ENCODE measurements around the gene FBXL7. TPM values are rescaled to one million over a fixed set of nuclear protein-coding genes. Genes with fewer than 3 reads are reported as not detected.

The FBXL7 gene
- total and polyA plus RNA-seq, 9 of the 15 experiments (the other 6 are each of a cell fraction or from before 2014, with no cell fraction given) = 0.04 to 0.08 TPM; not detected in 7

GRCh38 chr5:15926586-15926985 lies 426.6 kb downstream of the FBXL7 start:
- CTCF ChIA-PET (ENCODE audit: low intra/inter-chr PET ratio) = no interaction called here
- TF ChIP-seq CUX1 (CRISPR knock-in tag; IDR thresholded peaks at IDR 0.05) = no peak
- TF ChIP-seq, protein P1, sequence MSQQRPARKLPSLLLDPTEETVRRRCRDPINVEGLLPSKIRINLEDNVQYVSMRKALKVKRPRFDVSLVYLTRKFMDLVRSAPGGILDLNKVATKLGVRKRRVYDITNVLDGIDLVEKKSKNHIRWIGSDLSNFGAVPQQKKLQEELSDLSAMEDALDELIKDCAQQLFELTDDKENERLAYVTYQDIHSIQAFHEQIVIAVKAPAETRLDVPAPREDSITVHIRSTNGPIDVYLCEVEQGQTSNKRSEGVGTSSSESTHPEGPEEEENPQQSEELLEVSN (IDR thresholded peaks at IDR 0.05; ENCODE audit: borderline replicate concordance in 1 of 2, extremely low read depth in 1 of 2, insufficient read depth in 1 of 2, insufficient read length in 1 of 2, low read depth in 1 of 2, low read length in 1 of 2, poor library complexity in 1 of 2, severe bottlenecking in 1 of 2) = no peak
- no peak for TF ChIP-seq GTF2E2 (tag; IDR thresholded peaks at IDR 0.05)
- no peak for TF ChIP-seq KDM2B (CRISPR knock-in tag; IDR thresholded peaks at IDR 0.05)
- TF ChIP-seq, protein P2, sequence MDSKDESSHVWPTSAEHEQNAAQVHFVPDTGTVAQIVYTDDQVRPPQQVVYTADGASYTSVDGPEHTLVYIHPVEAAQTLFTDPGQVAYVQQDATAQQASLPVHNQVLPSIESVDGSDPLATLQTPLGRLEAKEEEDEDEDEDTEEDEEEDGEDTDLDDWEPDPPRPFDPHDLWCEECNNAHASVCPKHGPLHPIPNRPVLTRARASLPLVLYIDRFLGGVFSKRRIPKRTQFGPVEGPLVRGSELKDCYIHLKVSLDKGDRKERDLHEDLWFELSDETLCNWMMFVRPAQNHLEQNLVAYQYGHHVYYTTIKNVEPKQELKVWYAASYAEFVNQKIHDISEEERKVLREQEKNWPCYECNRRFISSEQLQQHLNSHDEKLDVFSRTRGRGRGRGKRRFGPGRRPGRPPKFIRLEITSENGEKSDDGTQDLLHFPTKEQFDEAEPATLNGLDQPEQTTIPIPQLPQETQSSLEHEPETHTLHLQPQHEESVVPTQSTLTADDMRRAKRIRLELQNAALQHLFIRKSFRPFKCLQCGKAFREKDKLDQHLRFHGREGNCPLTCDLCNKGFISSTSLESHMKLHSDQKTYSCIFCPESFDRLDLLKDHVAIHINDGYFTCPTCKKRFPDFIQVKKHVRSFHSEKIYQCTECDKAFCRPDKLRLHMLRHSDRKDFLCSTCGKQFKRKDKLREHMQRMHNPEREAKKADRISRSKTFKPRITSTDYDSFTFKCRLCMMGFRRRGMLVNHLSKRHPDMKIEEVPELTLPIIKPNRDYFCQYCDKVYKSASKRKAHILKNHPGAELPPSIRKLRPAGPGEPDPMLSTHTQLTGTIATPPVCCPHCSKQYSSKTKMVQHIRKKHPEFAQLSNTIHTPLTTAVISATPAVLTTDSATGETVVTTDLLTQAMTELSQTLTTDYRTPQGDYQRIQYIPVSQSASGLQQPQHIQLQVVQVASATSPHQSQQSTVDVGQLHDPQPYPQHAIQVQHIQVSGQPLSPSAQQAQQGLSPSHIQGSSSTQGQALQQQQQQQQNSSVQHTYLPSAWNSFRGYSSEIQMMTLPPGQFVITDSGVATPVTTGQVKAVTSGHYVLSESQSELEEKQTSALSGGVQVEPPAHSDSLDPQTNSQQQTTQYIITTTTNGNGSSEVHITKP (IDR thresholded peaks at IDR 0.05; ENCODE audit: partially characterized antibody) = no peak
- TF ChIP-seq NELFE (IDR thresholded peaks at IDR 0.05; ENCODE audit: insufficient read depth, insufficient read length) = no peak
- no peak for TF ChIP-seq SPI1 (IDR thresholded peaks at IDR 0.05; ENCODE audit: borderline replicate concordance, low read depth, low read length)
- no peak for TF ChIP-seq ELF2 (CRISPR knock-in tag; IDR thresholded peaks at IDR 0.05)
- no peak for TF ChIP-seq ZNF384 (IDR thresholded peaks at IDR 0.05; ENCODE audit: low read depth, low read length)
- TF ChIP-seq FOXA1 (IDR thresholded peaks at IDR 0.05; ENCODE audit: borderline replicate concordance) = no peak
- no peak for TF ChIP-seq NCOA1 (IDR thresholded peaks at IDR 0.05; ENCODE audit: low read depth)

More at GRCh38 chr5:15926586-15926985, 426.6 kb downstream of the FBXL7 start:
- Histone ChIP-seq H2AFZ (ENCODE audit: low read depth, low read length) (no peak overlapping the region), H4K20me1 (replicated peaks; ENCODE audit: control insufficient read depth, insufficient read depth, low read length) (no peaks in the 10 kb centered on the region), H3K79me2 (ENCODE audit: control insufficient read depth, insufficient read depth, low read length) (no peaks in the 10 kb centered on the region), H3K36me3 (ENCODE audit: control insufficient read depth, insufficient read depth, low read length) (no peaks in the 10 kb centered on the region), H3K9me1 (ENCODE audit: control insufficient read depth, insufficient read depth, low read length) (no peaks in the 10 kb centered on the region), H3K9me3 (replicated peaks; ENCODE audit: control insufficient read depth, insufficient read depth, low read depth, low read length) (no peaks in the 10 kb centered on the region), H3K9ac (ENCODE audit: insufficient read depth in 1 of 2, low read depth in 2 of 2, low read length in 2 of 2) (no peak overlapping the region), H3K4me3 (no peak overlapping the region), H3K4me2 (ENCODE audit: insufficient read depth, low read length) (no peak overlapping the region), H3K27me3 (ENCODE audit: control insufficient read depth in 2 of 2, insufficient read depth in 2 of 2, low read length in 2 of 2) (no peaks in the 10 kb centered on the region; a peak in 1 of 5 replicates), H3K4me1 (replicated peaks in 1 of 2; ENCODE audit: control insufficient read depth in 2 of 2, insufficient read depth in 2 of 2, low read length in 2 of 2) (peaks cover 0 to 5% of the 10 kb centered on the region in 2 experiments; a peak in 1 of 5 replicates), H3K27ac (ENCODE audit: extremely low read depth, low read depth, low read length) (no peak overlapping the region)
- intact Hi-C loops (cut with micrococcal nuclease) (no loop called here), in situ Hi-C loops (cut with MboI) (no loop called here)
- ATAC-seq (no peak), FAIRE-seq (no peak), DNase-seq (ENCODE audit: extremely low read depth in 1 of 4, low spot score in 3 of 4) (no peak)
- 0% methylated on average over 3 of the region's 3 CpGs for WGBS (ENCODE audit: insufficient coverage, low coverage, missing lambda C conversion rate)
- POLR2A ChIA-PET = no interaction called here
- no TSS peak for BruUV-seq (replicated peaks)

Data from K562 (cell line).